ENCODE measurements around the gene CST9. TPM values are rescaled to one million over a fixed set of nuclear protein-coding genes. Genes with fewer than 3 reads are reported as not detected.

Gene CST9
- total and polyA plus RNA-seq, 2 of the 13 experiments (the other 11 are each of a cell fraction or from before 2014, with no cell fraction given) = 0.07 TPM; not detected in 1

DNA sequence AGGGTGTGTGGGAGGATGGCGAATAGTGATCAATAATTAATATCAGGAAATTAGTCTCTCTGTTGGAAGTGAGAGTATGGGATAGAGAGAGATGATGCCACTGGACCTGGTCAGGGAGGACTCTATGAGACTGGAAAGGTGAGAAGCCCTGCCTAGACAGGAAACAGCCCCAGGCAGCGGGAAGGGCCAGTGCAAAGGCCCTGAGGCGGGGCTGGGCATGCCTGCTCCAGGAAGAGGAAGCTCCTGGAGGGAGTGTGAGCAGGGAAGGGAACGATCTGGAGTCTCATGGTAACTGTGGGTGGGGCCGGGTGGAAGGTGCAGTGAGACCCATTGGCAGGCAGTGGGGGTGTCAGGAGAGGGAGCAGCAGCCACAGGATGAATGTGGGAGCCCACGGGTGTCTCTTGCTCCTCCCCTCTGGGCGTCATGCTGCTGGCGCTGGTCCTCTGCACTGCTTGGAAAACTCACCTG is 33.8 kb upstream of the CST9 start (continued):
- TF ChIP-seq, protein P1, sequence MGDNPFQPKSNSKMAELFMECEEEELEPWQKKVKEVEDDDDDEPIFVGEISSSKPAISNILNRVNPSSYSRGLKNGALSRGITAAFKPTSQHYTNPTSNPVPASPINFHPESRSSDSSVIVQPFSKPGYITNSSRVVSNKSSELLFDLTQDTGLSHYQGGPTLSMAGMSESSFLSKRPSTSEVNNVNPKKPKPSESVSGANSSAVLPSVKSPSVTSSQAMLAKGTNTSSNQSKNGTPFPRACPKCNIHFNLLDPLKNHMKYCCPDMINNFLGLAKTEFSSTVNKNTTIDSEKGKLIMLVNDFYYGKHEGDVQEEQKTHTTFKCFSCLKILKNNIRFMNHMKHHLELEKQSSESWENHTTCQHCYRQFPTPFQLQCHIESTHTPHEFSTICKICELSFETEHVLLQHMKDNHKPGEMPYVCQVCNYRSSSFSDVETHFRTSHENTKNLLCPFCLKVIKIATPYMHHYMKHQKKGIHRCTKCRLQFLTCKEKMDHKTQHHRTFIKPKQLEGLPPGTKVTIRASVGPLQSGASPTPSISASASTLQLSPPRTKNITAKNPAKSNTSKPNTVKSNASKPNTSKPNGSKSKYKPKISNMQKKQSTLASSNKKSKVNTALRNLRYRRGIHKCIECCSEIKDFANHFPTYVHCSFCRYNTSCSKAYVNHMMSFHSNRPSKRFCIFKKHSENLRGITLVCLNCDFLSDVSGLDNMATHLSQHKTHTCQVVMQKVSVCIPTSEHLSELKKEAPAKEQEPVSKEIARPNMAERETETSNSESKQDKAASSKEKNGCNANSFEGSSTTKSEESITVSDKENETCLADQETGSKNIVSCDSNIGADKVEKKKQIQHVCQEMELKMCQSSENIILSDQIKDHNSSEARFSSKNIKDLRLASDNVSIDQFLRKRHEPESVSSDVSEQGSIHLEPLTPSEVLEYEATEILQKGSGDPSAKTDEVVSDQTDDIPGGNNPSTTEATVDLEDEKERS (CRISPR knock-in tag; IDR thresholded peaks at IDR 0.05) = 0 out of 2 replicates have a peak, but pooled peaks have one; percentile 67
- TF ChIP-seq NONO (IDR thresholded peaks at IDR 0.05) (no peak), NONO (CRISPR knock-in tag; conservative IDR thresholded peaks at IDR 0.05) (no peak), ZNF598 (CRISPR knock-in tag; IDR thresholded peaks at IDR 0.05; ENCODE audit: borderline replicate concordance) (no peak), MZF1 (CRISPR knock-in tag; IDR thresholded peaks at IDR 0.05; ENCODE audit: borderline replicate concordance) (peak; percentile 56; the same call in 1 of the 2 replicates), ADNP (CRISPR knock-in tag; IDR thresholded peaks at IDR 0.05) (peak; percentile 90), SP140L (CRISPR knock-in tag; IDR thresholded peaks at IDR 0.05; ENCODE audit: borderline replicate concordance) (no peak), HNRNPL (IDR thresholded peaks at IDR 0.05; ENCODE audit: low read depth, low read length) (0 out of 2 replicates have a peak, but pooled peaks have one; percentile 36)
- TF ChIP-seq, protein P2, sequence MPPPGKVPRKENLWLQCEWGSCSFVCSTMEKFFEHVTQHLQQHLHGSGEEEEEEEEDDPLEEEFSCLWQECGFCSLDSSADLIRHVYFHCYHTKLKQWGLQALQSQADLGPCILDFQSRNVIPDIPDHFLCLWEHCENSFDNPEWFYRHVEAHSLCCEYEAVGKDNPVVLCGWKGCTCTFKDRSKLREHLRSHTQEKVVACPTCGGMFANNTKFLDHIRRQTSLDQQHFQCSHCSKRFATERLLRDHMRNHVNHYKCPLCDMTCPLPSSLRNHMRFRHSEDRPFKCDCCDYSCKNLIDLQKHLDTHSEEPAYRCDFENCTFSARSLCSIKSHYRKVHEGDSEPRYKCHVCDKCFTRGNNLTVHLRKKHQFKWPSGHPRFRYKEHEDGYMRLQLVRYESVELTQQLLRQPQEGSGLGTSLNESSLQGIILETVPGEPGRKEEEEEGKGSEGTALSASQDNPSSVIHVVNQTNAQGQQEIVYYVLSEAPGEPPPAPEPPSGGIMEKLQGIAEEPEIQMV (CRISPR knock-in tag; IDR thresholded peaks at IDR 0.05; ENCODE audit: low read depth) = peak; percentile 40; the same call in 1 of the 2 replicates
- TF ChIP-seq, protein P3, sequence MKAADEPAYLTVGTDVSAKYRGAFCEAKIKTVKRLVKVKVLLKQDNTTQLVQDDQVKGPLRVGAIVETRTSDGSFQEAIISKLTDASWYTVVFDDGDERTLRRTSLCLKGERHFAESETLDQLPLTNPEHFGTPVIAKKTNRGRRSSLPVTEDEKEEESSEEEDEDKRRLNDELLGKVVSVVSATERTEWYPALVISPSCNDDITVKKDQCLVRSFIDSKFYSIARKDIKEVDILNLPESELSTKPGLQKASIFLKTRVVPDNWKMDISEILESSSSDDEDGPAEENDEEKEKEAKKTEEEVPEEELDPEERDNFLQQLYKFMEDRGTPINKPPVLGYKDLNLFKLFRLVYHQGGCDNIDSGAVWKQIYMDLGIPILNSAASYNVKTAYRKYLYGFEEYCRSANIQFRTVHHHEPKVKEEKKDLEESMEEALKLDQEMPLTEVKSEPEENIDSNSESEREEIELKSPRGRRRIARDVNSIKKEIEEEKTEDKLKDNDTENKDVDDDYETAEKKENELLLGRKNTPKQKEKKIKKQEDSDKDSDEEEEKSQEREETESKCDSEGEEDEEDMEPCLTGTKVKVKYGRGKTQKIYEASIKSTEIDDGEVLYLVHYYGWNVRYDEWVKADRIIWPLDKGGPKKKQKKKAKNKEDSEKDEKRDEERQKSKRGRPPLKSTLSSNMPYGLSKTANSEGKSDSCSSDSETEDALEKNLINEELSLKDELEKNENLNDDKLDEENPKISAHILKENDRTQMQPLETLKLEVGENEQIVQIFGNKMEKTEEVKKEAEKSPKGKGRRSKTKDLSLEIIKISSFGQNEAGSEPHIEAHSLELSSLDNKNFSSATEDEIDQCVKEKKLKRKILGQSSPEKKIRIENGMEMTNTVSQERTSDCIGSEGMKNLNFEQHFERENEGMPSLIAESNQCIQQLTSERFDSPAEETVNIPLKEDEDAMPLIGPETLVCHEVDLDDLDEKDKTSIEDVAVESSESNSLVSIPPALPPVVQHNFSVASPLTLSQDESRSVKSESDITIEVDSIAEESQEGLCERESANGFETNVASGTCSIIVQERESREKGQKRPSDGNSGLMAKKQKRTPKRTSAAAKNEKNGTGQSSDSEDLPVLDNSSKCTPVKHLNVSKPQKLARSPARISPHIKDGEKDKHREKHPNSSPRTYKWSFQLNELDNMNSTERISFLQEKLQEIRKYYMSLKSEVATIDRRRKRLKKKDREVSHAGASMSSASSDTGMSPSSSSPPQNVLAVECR (CRISPR knock-in tag; IDR thresholded peaks at IDR 0.05; ENCODE audit: borderline replicate concordance) = 0 out of 2 replicates have a peak, but pooled peaks have one; percentile 20
- TF ChIP-seq, protein P4, sequence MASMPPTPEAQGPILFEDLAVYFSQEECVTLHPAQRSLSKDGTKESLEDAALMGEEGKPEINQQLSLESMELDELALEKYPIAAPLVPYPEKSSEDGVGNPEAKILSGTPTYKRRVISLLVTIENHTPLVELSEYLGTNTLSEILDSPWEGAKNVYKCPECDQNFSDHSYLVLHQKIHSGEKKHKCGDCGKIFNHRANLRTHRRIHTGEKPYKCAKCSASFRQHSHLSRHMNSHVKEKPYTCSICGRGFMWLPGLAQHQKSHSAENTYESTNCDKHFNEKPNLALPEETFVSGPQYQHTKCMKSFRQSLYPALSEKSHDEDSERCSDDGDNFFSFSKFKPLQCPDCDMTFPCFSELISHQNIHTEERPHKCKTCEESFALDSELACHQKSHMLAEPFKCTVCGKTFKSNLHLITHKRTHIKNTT (CRISPR knock-in tag; IDR thresholded peaks at IDR 0.05) = no peak
- TF ChIP-seq, protein P5, sequence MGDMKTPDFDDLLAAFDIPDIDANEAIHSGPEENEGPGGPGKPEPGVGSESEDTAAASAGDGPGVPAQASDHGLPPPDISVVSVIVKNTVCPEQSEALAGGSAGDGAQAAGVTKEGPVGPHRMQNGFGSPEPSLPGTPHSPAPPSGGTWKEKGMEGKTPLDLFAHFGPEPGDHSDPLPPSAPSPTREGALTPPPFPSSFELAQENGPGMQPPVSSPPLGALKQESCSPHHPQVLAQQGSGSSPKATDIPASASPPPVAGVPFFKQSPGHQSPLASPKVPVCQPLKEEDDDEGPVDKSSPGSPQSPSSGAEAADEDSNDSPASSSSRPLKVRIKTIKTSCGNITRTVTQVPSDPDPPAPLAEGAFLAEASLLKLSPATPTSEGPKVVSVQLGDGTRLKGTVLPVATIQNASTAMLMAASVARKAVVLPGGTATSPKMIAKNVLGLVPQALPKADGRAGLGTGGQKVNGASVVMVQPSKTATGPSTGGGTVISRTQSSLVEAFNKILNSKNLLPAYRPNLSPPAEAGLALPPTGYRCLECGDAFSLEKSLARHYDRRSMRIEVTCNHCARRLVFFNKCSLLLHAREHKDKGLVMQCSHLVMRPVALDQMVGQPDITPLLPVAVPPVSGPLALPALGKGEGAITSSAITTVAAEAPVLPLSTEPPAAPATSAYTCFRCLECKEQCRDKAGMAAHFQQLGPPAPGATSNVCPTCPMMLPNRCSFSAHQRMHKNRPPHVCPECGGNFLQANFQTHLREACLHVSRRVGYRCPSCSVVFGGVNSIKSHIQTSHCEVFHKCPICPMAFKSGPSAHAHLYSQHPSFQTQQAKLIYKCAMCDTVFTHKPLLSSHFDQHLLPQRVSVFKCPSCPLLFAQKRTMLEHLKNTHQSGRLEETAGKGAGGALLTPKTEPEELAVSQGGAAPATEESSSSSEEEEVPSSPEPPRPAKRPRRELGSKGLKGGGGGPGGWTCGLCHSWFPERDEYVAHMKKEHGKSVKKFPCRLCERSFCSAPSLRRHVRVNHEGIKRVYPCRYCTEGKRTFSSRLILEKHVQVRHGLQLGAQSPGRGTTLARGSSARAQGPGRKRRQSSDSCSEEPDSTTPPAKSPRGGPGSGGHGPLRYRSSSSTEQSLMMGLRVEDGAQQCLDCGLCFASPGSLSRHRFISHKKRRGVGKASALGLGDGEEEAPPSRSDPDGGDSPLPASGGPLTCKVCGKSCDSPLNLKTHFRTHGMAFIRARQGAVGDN (CRISPR knock-in tag; IDR thresholded peaks at IDR 0.05) = peak; percentile 69
- TF ChIP-seq, protein P6, sequence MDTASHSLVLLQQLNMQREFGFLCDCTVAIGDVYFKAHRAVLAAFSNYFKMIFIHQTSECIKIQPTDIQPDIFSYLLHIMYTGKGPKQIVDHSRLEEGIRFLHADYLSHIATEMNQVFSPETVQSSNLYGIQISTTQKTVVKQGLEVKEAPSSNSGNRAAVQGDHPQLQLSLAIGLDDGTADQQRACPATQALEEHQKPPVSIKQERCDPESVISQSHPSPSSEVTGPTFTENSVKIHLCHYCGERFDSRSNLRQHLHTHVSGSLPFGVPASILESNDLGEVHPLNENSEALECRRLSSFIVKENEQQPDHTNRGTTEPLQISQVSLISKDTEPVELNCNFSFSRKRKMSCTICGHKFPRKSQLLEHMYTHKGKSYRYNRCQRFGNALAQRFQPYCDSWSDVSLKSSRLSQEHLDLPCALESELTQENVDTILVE (CRISPR knock-in tag; IDR thresholded peaks at IDR 0.05) = no peak

Data from HepG2 (cell line).